ENCODE measurements around the gene MICAL1. TPM values are rescaled to one million over a fixed set of nuclear protein-coding genes. Genes with fewer than 3 reads are reported as not detected.

MICAL1 gene
- total and polyA plus RNA-seq, 10 of the 15 experiments (the other 5 are each of a cell fraction or from before 2014, with no cell fraction given): 0.32 to 71.6 (median 45.3) TPM

GRCh38 chr6:109469591-109470189 lies 14.1 kb upstream of the MICAL1 start:
- ChIA-PET RAD21 (ENCODE audit: unreplicated experiment) (interaction anchor here (1.4 kb wide), 1 partner anchor 9 kb away, joined by 3 read pairs; no protein-coding TSS in a partner anchor), CTCF (interaction anchor here (1.2 kb wide), 1 partner anchor 11 kb away, joined by 3 read pairs; no protein-coding TSS in a partner anchor), POLR2A (interaction anchor here (0.6 to 1.6 kb wide), 4 partner anchors 9 to 656 kb away, joined by 3 to 8 read pairs (median 4); partner anchors contain the start of gene ZBTB24), SMC1A (ENCODE audit: uncharacterized antibody, unreplicated experiment) (interaction anchor here (1.1 to 2.0 kb wide), 3 partner anchors 9 to 21 kb away, joined by 3 to 15 read pairs (median 4); no protein-coding TSS in a partner anchor)
- Histone ChIP-seq H4K20me1 (ENCODE audit: control insufficient read depth, insufficient read depth) (no peaks in the 10 kb centered on the region; the same call in 1 of the 2 replicates), H3K4me1 (ENCODE audit: control insufficient read depth, insufficient read depth, low read length) (peaks cover 28% of the 10 kb centered on the region), H2AFZ (ENCODE audit: control insufficient read depth, low read depth, low read length) (no peak overlapping the region), H3K36me3 (ENCODE audit: control insufficient read depth in 2 of 2, insufficient read depth in 2 of 2, low read length in 1 of 2) (peaks cover 18 to 33% of the 10 kb centered on the region in 2 experiments), H3K27ac (ENCODE audit: control insufficient read depth, insufficient read depth) (no peak overlapping the region), H3K4me3 (no peak overlapping the region), H3K27me3 (replicated peaks in 1 of 2; ENCODE audit: control insufficient read depth in 2 of 2, insufficient read depth in 2 of 2, low read length in 1 of 2) (no peaks in the 10 kb centered on the region), H3K9me3 (replicated peaks; ENCODE audit: control insufficient read depth, insufficient read depth, low read length) (no peaks in the 10 kb centered on the region), H3K4me2 (ENCODE audit: control insufficient read depth, insufficient read depth) (no peak overlapping the region), H3K79me2 (ENCODE audit: control insufficient read depth, insufficient read depth, low read length) (peaks cover 21% of the 10 kb centered on the region), H3K9ac (ENCODE audit: control insufficient read depth, insufficient read depth, low read length) (no peak overlapping the region)
- ATAC-seq (no peak), DNase-seq (ENCODE audit: low read depth, low spot score) (no peak), FAIRE-seq (no peak)
- no peak for TF ChIP-seq BHLHE40 (IDR thresholded peaks at IDR 0.05; ENCODE audit: borderline replicate concordance in 1 of 2, low read depth in 2 of 2, low read length in 1 of 2)
- TF ChIP-seq SUPT20H (IDR thresholded peaks at IDR 0.05; ENCODE audit: borderline replicate concordance, control insufficient read depth, low read depth, low read length): no peak
- TF ChIP-seq MLLT1 (IDR thresholded peaks at IDR 0.05): no peak
- no peak for TF ChIP-seq RUNX3 (IDR thresholded peaks at IDR 0.05; ENCODE audit: low read length)
- TF ChIP-seq MTA2 (IDR thresholded peaks at IDR 0.05; ENCODE audit: low read depth): no peak
- TF ChIP-seq JUND (IDR thresholded peaks at IDR 0.05; ENCODE audit: low read depth, low read length): no peak
- no peak for TF ChIP-seq ELK1 (IDR thresholded peaks at IDR 0.05; ENCODE audit: low read depth, low read length)
- no peak for TF ChIP-seq FOS (IDR thresholded peaks at IDR 0.05; ENCODE audit: borderline replicate concordance, extremely low read depth, insufficient read length)
- TF ChIP-seq, protein P1, sequence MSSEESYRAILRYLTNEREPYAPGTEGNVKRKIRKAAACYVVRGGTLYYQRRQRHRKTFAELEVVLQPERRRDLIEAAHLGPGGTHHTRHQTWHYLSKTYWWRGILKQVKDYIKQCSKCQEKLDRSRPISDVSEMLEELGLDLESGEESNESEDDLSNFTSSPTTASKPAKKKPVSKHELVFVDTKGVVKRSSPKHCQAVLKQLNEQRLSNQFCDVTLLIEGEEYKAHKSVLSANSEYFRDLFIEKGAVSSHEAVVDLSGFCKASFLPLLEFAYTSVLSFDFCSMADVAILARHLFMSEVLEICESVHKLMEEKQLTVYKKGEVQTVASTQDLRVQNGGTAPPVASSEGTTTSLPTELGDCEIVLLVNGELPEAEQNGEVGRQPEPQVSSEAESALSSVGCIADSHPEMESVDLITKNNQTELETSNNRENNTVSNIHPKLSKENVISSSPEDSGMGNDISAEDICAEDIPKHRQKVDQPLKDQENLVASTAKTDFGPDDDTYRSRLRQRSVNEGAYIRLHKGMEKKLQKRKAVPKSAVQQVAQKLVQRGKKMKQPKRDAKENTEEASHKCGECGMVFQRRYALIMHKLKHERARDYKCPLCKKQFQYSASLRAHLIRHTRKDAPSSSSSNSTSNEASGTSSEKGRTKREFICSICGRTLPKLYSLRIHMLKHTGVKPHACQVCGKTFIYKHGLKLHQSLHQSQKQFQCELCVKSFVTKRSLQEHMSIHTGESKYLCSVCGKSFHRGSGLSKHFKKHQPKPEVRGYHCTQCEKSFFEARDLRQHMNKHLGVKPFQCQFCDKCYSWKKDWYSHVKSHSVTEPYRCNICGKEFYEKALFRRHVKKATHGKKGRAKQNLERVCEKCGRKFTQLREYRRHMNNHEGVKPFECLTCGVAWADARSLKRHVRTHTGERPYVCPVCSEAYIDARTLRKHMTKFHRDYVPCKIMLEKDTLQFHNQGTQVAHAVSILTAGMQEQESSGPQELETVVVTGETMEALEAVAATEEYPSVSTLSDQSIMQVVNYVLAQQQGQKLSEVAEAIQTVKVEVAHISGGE (CRISPR knock-in tag; IDR thresholded peaks at IDR 0.05): no peak
- TF ChIP-seq TCF12 (IDR thresholded peaks at IDR 0.05; ENCODE audit: low read depth, low read length): no peak
- TF ChIP-seq POU2F2 (IDR thresholded peaks at IDR 0.05; ENCODE audit: borderline replicate concordance, low read depth, low read length): no peak
- no peak for TF ChIP-seq EGR1 (IDR thresholded peaks at IDR 0.05; ENCODE audit: borderline replicate concordance in 1 of 2, low read depth in 2 of 2, low read length in 2 of 2)
- no peak for TF ChIP-seq ATF7 (IDR thresholded peaks at IDR 0.05; ENCODE audit: low read depth)
- intact Hi-C loops (cut with micrococcal nuclease; ENCODE audit: unreplicated experiment): loop anchor here (10.0 kb wide), 1 partner anchor 715 kb away; the partner anchor contains the start of gene CDC40
- in situ Hi-C loops (cut with MboI): no loop called here
- BruUV-seq (replicated peaks): no TSS peak
- 98% methylated on average over 5 of the region's 5 CpGs for WGBS (ENCODE audit: insufficient coverage, insufficient replicate concordance, low lambda C conversion rate, missing lambda C conversion rate)

All from GM12878 (cell line).